Brain microvascular endothelial cell (primary cell): ENCODE measurements around the gene JUND.

Source experiments
- DNase-seq: peaks from one replicate; pipeline ENCODE4 v3.0.0-alpha.2; 2020
- H3K27ac ChIP-seq: fragments of 250-450 bp; sonication (Bioruptor Pico); 2 replicates; pipeline ENCODE4 v1.5.1; 2020; ENCODE audit warnings: mild to moderate bottlenecking, moderate library complexity
- H3K27me3 ChIP-seq: fragments of 250-450 bp; sonication (Bioruptor Pico); replicated peaks from 2 replicates; pipeline ENCODE4 v1.5.1; 2020; ENCODE audit warnings: mild to moderate bottlenecking
- H3K36me3 ChIP-seq: fragments of 250-450 bp; sonication (Bioruptor Pico); replicated peaks from 2 replicates; pipeline ENCODE4 v1.5.1; 2020; ENCODE audit warnings: mild to moderate bottlenecking
- H3K4me3 ChIP-seq: 2 replicates; pipeline ENCODE4 v1.5.1; 2011; ENCODE audit warnings: low read depth, mild to moderate bottlenecking, control low read depth, low read length, moderate library complexity
- CTCF ChIP-seq: IDR thresholded peaks from 2 replicates; pipeline ENCODE4 v1.5.1; 2011; ENCODE audit warnings: low read depth, mild to moderate bottlenecking, moderate library complexity, low read length, control low read depth, inconsistent platforms; ENCODE audit errors: missing control alignments
- in situ Hi-C: cut with HindIII; loops from 2 replicates; pipeline ENCODE4 v1.10.0; 2017; ENCODE audit warnings: low sequenced_read_pairs, low pct_ligation_motif_present

JUND gene

GRCh38 chr19:18322759-18323460 is 41.5 kb upstream of the JUND start, which contains the start of gene LSM4:
Gene LSM4, minus strand, starts transcription at chr19:18323076. Its CDS starts 56 bp downstream, at chr19:18323020.
- Histone ChIP-seq H3K4me3 (peak within 1 kb of the TSS; percentile 85), H3K36me3 (no peaks in the 10 kb centered on the region), H3K27ac (peak within 1 kb of the TSS; percentile 76), H3K27me3 (no peaks in the 10 kb centered on the region)
- in situ Hi-C loops, result no loop called here
- peak; percentile 96 for DNase-seq
- peak; percentile 56 for TF ChIP-seq CTCF

GRCh38 chr19:18322318-18322758 is 40.9 kb upstream of the JUND start:
- peak overlapping the region; percentile 85 for H3K4me3 ChIP-seq
- in situ Hi-C loops, result no loop called here
- peak; percentile 64 for DNase-seq
- peak; percentile 51 for TF ChIP-seq CTCF
- H3K36me3 ChIP-seq, result no peaks in the 10 kb centered on the region
- no peaks in the 10 kb centered on the region for H3K27me3 ChIP-seq
- peak overlapping the region; percentile 76 for H3K27ac ChIP-seq

- no peaks in the 10 kb centered on the region for H3K36me3 ChIP-seq
- in situ Hi-C loops, result no loop called here
- peak overlapping the region; percentile 85 for H3K4me3 ChIP-seq
- H3K27me3 ChIP-seq, result no peaks in the 10 kb centered on the region
- TF ChIP-seq CTCF, result no peak
- peak overlapping the region; percentile 76 for H3K27ac ChIP-seq
- no peak for DNase-seq
Observed at GRCh38 chr19:18321734-18322102, 40.3 kb upstream of the JUND start.

GRCh38 chr19:18320865-18321733 is 39.7 kb upstream of the JUND start:
- H3K27me3 ChIP-seq, result no peaks in the 10 kb centered on the region
- no peak for TF ChIP-seq CTCF
- DNase-seq, result no peak
- H3K4me3 ChIP-seq, result no peak overlapping the region
- H3K27ac ChIP-seq, result no peak overlapping the region
- no peaks in the 10 kb centered on the region for H3K36me3 ChIP-seq
- in situ Hi-C loops, result no loop called here

GRCh38 chr19:18319591-18320135 is 38.2 kb upstream of the JUND start:
- no peaks in the 10 kb centered on the region for H3K27me3 ChIP-seq
- in situ Hi-C loops, result no loop called here
- DNase-seq, result no peak
- TF ChIP-seq CTCF, result no peak
- no peak overlapping the region for H3K27ac ChIP-seq
- H3K36me3 ChIP-seq, result no peaks in the 10 kb centered on the region
- no peak overlapping the region for H3K4me3 ChIP-seq
